ENCODE results near the gene CCR8.

CCR8 gene

DNA sequence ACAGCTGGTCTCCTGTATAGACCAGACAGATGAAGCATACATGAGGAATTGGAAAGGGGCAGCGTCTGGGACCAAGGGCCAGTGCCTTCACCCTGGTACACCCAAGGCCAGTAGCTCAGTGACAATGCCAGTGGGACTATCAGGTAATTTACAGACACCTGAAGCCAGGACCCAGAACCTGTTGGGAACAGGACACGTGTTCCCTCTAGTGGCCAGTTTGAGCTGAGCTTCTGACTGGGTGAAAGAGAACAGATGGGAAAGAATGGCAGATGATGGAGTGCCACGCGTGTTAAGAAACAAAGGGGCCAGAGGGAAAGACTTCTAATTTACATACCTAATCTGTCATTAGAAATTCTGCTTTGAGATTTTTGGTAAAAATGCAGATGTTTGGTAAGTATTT, 48.6 kb downstream of the CCR8 start:
- CTCF ChIA-PET = interaction anchor here (0.6 to 6.1 kb wide), 17 partner anchors 8 to 250 kb away, joined by 3 to 138 read pairs (median 4); partner anchors contain the start of genes RPSA and XIRP1
- H3K36me3 Mint-ChIP-seq = peaks cover under 1% of the 10 kb centered on the region
- H3K4me3 Mint-ChIP-seq = no peak overlapping the region
- peak; percentile 78 for DNase-seq
- H3K9me3 Mint-ChIP-seq = no peaks in the 10 kb centered on the region
- H3K4me1 Mint-ChIP-seq = peaks cover 11% of the 10 kb centered on the region
- peaks cover 5% of the 10 kb centered on the region for H3K27me3 Mint-ChIP-seq
- no peak overlapping the region for H3K27ac Mint-ChIP-seq

DNA sequence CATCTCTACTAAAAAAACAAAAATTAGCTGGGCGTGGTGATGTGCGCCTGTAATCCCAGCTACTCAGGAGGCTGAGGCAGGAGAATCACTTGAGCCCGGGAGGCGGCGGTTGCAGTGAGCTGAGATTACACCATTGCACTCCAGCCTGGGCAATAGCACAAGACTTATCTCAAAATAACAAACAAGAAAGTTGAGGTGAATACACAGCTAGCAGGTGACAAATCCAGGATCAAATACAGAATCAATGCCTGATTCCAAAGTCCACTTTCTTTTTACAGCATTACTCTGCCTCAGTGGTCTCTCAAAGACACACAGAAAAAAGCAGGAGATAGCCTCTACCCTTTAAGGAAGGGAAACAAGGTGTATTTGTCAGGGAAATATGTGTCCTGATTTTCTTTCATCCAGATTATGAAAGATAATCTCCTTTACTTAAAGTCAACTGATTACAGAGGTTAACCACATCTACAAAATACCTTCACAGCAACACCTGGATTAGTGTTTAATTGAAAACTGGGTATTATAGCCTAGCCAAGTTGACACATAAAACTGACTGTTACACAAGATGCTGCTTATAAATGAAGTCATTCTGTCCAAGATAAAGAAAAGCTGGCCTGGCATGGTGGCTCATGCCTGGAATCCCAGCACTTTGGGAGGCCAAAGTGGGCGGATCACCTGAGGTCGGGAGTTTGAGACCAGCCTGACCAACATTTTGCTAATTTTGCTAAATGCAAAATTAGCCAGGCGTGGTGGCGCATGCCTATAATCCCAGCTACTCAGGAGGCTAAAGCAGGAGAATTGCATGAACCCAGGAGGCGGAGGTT, 49.7 kb downstream of the CCR8 start:
- H3K27ac Mint-ChIP-seq = no peak overlapping the region
- no peak for DNase-seq
- peaks cover 11% of the 10 kb centered on the region for H3K4me1 Mint-ChIP-seq
- CTCF ChIA-PET = interaction anchor here (1.1 to 6.1 kb wide), 7 partner anchors 10 to 88 kb away, joined by 3 to 138 read pairs (median 3); partner anchors contain the start of gene RPSA
- no peaks in the 10 kb centered on the region for H3K9me3 Mint-ChIP-seq
- no peak overlapping the region for H3K4me3 Mint-ChIP-seq
- H3K27me3 Mint-ChIP-seq = no peaks in the 10 kb centered on the region
- peaks cover 5% of the 10 kb centered on the region for H3K36me3 Mint-ChIP-seq

DNA sequence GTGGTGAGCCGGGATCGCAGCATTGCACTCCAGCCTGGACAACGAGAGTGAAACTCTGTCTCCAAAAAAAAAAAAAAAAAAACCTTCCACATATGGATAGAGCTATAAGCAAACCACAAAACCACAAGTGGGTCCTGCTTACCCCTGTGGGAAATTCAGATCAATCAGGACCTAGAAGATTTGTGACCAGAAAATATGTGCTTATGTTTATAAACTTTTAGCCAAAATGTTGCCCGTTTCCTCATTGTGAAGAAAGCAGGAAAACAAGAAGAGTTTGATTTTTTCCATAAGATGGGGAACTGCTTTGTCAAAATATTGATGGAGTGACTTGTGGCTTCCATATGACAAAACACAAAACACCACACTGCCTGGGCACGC, 50.3 kb downstream of the CCR8 start:
- peaks cover 5% of the 10 kb centered on the region for H3K36me3 Mint-ChIP-seq
- H3K27me3 Mint-ChIP-seq = no peaks in the 10 kb centered on the region
- H3K4me1 Mint-ChIP-seq = peaks cover 14% of the 10 kb centered on the region
- no peak overlapping the region for H3K4me3 Mint-ChIP-seq
- H3K9me3 Mint-ChIP-seq = no peaks in the 10 kb centered on the region
- CTCF ChIA-PET = interaction anchor here (1.2 to 6.1 kb wide), 3 partner anchors 18 to 88 kb away, joined by 3 to 138 read pairs (median 11); no protein-coding TSS in a partner anchor
- no peak overlapping the region for H3K27ac Mint-ChIP-seq
- DNase-seq = no peak

GRCh38 chr3:39381432-39381831, 51.9 kb downstream of the CCR8 start:
- Mint-ChIP-seq H3K4me1 (peaks cover 26% of the 10 kb centered on the region), H3K9me3 (no peaks in the 10 kb centered on the region), H3K27me3 (no peaks in the 10 kb centered on the region), H3K27ac (no peak overlapping the region), H3K36me3 (peaks cover 14% of the 10 kb centered on the region), H3K4me3 (no peak overlapping the region)
- no peak for DNase-seq
- CTCF ChIA-PET = interaction anchor here (1.1 to 1.7 kb wide), 2 partner anchors 26 to 90 kb away, joined by 3 read pairs; partner anchors contain the start of gene RPSA
